ENCODE results near the gene MYADML2.
"Not testable (repeated sequence)": the region's sequence is repeated elsewhere in the genome, so short reads cannot be mapped to it uniquely, and the experiment has no call there.

MYADML2 gene

DNA sequence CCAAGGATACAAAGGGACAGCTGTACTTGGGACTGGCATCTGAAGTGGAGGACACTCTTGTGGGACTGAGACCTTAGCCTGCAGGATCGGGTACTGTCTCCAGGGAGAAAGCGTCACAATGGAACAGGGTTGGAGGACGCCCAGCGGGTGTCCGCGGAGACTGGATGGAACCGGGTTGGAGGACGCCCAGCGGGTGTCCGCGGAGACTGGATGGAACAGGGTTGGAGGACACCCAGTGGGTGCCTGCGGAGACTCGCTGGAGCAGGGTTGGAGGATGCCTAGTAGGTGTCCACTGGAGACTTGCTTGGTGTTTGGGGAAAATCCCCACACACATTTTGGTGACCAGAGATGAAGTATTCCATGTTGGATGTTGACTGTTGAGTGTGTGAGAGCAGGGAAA is at the start of gene MYADML2:
TSS of gene MYADML2 (minus strand) at position 45 of the 400 bp plus-strand sequence. CDS start 5,492 bp downstream, outside the sequence.
- no peak for DNase-seq (ENCODE audit: low spot score)

DNA sequence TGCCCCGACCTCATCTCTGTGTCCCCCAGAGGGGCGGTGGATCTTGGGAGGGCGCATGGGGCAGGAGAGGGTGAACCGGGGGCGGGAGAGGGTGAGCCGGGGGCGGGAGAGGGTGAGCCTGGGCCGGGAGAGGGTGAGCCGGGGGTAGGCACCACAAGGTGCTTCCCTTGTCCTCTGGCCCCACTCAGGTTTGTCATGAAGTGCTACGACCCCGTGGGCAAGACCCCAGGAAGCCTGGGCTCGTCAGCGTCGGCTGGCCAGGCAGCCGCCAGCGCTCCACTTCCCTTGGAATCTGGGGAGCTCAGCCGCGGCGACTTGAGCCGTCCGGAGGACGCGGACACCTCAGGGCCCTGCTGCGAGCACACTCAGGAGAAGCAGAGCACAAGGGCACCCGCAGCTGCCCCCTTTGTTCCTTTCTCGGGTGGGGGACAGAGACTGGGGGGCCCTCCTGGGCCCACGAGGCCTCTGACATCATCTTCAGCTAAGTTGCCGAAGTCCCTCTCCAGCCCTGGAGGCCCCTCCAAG is 49.3 kb upstream of the MYADML2 start:
- DNase-seq (ENCODE audit: low spot score) = no peak

DNA sequence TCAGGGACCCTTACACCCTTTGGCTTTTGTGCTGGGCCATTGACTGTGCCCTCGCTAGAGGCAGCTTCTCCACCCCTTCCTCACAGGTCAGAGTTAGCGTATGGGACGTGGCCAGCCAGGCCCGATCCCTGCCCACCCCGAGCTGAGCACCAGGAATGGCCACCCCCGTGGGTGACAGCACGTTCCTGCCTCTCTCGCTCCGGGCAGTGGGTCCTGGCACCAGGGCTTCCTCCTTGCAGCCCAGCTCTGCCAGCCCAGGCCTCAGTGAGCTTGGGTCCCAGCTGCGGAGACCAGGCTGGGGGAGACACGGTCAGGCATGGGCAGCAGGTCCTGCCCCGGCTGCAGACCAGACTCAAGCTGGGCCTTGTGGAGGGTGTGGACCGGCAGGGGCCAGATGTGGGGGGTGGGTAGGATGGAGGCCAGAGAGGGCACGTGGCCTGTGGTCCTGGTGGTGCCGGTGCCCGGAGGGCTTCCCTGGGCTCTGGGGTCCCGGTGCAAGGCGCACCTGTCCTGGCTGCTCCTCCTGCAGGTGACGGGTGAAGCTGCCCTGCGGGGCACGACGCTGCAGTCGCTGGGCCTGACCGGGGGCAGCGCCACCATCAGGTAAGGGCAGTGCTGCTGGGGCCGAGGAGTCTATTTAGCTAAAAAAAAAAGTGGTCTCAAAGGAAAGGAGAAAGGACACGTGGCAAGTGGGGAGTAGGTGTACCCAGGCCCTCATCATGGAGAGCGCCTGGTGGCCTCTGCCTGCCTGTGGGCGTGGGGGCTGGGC is 48.6 kb upstream of the MYADML2 start:
- DNase-seq (ENCODE audit: low spot score) = no peak

DNA sequence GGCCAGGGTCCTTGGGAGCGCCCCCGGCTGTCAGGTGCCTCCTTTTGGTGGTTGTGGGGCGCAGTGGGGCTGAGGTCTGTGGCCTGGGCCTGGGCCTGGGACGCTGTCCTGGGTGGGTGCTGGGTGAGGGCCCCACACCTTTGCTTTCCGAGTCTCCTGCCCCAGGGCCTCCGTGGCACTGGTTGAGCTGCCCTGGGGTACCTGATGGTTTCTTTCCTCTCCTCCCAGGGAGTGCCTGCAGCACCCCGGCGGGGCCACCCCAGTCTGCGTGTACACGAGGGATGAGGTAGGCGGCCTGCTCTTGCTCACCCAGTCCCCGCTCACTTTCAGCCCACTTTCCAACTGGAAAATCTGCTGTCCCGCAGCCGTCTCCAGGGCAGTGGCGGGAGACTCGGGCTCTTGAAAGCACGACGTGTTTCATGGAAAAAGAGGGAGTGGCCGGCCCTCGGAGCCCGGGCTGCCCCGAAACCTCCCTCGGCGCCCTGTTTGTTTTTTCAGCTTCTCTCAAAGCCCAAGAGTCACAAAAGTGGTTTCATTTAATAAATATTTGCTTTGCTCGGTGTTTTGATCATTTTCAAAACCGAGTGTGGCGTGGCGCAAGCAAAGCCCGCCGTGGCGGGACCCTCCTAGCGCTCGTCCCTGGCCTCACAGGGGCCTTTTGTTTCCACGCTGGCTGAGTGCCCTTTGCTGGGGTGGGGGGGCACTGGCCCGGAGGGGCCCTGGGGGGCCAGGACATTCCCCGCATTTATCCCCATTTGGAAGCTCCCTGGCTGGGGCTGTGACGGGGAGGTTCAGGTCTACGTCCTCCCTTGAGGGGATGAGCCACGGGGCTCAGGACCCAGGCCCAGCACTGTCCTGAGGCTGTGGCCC is 47.8 kb upstream of the MYADML2 start:
- DNase-seq (ENCODE audit: low spot score) = no peak

DNA sequence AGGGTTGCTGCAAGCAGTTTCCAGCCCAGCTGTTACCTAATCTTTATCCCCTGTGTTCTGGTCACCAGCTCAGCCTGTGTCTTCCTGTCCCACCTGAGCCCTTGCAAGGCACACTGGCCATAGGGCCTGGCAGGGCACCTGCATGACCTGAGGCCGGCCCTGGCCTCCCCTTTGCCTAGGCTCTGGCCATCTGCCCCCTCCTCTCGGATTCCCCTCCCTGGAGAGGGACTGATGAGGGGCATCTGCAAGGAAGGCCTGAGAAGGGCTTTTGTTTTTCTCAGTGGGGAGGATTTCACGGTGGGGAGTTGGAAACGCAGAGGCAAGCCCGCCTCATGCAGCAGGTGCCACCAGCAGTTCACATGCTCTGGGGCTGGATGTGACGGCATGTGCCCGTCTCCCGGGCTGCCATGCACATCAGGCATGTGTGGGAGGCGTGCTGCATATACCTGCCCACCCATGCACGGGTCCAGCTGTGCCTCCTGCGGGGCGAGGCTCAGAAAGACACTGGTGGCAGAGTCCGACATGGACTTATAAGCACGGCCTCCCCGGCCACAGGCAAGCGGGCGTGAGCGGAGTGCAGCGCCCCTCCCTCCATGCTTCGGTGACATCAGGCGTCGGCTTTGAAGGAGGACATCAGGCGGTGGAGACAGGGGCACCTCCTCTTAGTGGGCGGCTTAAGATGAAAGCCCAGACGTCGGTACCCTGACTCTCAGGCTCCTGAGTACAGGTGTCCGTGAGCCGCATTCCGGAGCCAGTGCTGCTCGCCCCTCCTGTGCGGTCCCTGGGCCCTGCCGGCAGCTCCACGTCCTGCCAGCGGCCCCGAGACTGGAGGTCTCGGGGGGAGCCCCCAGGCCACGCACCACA is 46.9 kb upstream of the MYADML2 start:
- no peak for DNase-seq (ENCODE audit: low spot score)

DNA sequence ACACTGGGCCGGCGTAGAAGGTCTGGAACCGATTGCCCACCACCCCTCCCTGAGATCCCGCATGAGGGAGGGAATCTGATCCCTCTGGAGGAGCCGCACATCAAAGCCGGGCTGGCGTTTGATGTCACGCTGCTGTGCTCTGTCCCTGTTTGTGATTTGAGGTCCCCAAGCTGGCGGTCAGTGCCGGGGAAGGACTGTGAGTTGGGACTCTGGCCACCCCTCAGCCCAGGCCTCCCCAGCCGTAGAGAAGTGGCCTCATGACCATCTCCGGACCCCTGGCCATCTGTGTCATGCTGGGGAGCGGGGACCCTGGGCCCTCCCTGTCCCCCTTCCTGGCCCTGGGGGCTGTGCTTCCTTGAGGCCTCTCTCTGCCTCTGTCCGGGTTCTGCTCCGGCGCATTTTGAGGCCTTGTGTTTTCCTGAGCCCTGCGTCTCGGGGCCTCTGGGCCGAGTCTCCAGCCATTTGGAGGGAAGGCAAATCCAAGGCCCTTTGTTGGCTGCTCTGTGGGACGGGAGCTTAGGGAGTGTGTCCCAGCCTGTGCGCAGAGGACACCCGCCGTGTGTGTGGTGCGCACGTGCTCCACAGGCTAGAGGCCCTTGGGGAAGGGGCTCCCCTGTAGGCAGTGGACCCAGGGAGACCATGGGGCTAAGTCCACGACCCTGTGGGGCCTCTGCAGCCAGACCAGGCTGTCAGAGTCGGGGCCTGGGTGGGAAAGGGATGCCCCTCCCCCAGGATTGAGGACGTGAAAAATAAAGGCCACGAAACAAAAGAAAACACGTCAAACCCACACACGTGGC is 45.5 kb upstream of the MYADML2 start:
- DNase-seq (ENCODE audit: low spot score) = no peak

DNA sequence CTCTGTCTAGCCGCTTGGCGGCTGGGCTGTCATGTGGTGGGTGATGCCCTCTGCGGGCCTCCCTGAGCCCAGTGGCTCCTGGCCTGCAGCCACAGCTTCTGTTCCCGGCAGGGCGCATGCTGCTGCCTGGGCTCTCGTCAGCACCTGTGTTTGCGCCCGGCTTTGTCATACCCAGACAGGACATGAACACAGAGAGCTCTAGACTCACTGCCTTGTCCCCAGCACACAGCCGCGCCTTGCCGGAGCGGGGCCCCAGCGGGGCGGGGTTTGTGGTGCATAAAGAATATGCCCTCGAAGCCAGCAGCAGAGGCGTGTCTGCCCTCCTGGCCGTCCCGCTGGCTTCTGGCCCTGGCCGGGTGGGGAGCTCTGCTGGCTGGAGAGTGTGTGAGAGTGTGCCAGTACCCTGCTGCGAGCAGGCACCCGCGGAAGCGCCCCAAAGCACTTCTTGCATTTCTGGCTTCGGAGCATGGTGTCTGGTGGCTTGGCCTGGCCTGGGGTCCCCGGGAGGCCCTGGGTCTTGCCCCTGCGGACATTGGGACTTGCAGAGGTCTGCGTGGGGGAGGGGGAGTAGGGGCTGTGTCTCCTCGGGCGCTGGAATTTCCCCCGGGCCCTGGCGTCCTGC is 44.8 kb upstream of the MYADML2 start:
- peak; percentile 86 for DNase-seq (ENCODE audit: low spot score)

DNA sequence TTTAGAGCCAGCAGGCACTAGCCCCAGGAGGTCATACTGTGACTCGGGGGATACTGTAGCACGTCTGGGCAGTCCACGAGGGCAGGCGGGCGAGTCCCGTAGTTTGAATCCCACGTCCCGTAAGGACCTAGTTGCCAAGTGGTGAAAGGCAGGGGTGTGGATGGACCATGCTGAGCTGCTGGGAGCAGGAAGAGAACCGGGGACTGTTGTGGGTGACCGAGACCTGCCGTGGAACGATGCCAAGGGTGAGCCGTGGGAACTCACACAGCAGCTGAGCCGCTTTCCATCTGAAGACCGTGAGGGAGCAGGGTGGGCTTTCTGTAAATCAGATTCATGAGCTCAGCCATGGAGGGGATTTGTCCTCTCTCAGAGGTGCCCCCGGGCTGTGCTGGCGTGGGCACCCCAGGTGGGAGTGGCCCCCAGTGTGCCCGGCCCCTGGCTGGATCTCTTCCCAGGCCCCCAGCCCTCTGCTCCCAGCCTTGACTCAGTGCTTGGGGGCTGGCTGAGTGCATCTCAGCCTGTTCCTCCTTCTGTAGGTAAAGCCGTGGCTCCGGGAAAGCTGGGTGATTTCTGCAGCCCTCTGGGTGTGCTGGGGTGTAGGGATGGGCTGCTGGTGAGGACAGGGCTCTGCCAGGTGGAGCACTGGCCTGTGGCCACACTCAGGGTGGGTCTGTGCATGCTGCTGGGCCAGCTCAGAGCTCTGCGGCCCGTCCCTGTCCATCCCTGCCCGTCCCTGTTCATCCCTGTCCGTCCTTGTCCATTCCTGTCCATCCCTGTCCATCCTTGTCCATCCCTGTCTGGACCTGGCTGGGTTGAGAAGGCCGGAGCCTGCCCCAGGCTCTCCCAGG is 44.0 kb upstream of the MYADML2 start:
- DNase-seq (ENCODE audit: low spot score) = no peak

DNA sequence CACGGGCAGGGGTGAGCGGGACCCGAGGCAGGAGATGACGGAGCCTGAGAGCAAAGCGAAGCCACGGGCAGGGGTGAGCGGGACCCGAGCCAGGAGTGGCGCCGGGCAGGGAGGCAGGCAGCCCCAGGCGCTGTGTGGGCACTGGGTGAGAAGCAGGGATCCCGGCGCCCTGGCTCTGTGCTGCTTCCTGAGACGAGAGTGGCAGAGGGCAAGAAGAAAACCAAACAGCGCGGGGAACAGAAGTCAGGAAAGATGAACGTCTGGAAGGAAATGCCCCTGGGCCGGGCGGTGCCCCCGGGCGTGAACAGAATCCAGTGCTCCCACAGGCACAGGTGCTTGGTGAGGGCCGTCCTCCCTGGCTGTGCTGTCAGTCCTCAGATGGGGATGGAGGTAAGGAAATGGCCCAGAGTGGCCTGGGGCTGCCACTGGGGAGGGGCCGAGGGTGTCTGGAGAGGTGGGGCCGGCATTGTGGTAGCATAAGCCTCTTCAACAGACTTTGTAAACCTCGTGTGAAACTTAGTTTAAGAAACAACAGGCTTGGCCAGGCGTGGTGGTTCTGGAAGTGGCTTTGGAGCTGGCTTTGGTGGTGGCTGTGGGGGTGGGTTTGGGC is 40.2 kb upstream of the MYADML2 start:
- DNase-seq (ENCODE audit: low spot score) = no peak

- DNase-seq (ENCODE audit: low spot score) = no peak
These were observed 39.6 kb upstream of the MYADML2 start for GRCh38 chr17:81986606-81987005.

DNA sequence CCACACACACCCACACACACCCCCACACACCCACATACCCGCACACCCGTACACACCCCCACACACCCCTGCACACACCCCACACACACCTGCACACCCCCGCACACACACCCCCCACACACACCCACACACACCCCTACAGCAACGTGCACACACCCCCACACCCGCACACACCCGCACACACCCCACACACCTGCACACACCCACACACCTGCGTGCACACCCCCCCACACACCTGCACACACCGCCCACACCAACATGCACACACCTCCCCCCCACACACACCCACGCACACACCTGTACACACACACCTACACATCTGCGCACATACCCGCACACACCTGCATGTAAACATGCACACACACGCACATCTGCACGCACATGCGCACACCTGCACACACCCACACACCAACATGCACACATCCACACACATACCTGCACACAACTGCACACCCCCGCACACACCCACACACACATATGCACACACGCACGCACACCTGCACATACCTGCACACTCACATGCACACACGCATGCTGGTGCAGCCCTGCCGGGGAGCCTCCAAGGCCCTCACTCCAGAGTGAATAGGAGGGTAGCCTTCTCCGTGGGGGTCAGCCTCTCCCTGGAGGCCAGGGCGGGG is 37.9 kb upstream of the MYADML2 start:
- DNase-seq (ENCODE audit: low spot score) = no peak

DNA sequence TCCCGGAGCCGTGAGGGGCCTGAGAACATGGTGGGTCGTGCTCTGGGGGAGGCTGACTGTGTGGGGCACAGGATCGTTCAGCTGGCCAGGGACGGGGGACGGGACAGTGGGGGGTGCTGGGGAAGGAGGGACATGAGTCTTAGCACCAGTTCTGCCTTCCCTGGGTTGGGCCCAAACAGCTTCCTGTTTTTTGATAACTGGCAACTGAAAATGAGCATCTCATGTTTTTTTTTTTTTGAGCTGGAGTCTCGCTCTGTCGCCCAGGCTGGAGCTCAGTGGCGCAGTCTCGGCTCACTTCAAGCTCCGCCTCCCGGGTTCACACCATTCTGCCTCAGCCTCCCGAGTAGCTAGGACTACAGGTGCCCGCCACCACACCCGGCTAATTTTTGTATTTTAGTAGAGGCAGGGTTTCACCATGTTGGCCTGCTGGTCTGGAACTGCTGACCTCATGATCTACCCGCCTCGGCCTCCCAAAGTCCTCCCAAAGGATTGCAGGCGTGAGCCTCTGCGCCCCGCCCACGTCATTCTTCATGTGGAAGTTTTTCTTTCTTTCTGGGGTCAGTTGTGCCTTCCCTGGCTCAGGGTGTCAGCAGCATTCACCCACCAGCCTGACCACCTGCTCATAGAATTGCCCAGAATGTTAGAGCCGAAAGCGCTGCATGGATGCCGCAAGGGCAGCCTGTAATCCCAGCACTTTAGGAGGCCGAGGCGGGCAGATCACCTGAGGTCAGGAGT is 36.8 kb upstream of the MYADML2 start:
- DNase-seq (ENCODE audit: low spot score) = no peak

DNA sequence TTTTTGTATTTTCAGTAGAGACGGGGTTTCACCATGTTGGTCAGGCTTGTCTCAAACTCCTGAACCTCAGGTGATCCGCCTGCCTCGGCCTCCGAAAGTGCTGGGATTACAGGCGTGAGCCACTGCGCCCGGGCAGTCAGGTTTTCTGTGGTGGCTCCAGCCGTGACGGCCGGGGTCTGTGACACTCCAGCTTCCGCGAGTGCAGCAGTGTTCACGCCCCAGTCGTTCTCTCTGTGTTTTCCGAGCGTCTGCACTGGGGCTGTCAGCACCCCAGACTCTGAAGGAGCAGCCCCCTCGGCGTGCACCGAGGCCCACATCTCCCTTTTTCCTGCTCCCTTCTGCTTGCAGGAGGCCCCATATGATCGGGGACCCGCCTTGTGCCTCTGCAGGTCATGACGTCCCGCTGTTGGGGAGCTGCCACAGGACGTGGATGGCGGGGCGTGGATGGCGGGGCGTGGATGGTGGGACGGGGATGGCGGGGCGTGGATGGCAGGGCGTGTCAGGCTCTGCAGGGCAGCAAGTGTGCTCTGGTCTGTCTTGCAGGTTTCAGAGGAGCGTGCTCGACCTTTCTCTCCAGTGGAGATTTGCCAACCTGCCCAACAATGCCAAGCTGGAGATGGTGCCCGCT is 36.1 kb upstream of the MYADML2 start:
- DNase-seq (ENCODE audit: low spot score) = no peak

DNA sequence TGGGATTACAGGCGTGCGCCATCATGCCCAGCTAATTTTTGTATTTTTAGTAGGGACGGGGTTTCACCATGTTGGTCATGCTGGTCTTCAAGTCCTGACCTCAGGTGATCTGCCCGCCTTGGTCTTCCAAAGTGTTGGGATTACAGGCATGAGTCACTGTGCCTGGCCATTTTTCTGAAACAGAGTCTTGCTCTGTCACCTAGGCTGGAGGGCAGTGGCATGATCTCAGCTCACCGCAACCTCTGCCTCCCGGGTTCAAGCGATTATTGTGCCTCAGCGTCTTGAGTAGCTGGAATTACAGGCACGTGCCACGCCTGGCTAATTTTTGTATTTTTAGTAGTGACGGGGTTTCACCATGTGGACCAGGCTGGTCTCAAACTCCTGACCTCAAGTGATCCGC is 34.5 kb upstream of the MYADML2 start:
- not testable (repeated sequence) for DNase-seq (ENCODE audit: low spot score)

DNA sequence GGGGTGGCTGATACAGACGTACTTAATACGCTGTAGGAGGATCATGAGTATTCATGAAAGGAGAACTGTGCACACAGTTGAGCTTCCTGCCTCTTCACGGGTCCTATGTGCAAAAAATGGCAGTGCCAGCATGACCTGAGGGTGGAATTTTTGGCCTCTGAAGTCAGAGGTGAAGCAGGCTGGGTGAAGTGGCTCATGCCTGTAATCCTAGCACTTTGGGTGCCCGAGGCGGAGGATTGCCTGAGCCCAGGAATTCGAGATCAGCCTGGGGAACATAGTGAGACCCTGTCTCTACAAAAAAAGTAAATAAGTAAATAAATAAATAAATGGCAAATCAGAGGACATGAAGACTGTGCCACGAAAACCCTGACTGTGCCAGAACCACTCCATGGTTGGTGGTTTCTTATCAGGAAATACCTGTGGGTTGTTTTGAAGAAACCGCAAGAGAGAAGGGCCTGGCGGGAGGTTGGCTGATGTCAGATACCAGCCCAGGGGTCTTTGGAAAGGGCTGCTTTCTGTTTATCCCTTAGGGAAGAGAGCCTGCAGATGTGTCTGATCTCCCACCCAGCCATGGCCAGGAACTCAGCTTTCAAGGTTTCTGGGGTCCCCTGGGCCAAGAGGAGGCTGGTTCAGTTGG is 33.8 kb upstream of the MYADML2 start:
- DNase-seq (ENCODE audit: low spot score) = no peak

DNA sequence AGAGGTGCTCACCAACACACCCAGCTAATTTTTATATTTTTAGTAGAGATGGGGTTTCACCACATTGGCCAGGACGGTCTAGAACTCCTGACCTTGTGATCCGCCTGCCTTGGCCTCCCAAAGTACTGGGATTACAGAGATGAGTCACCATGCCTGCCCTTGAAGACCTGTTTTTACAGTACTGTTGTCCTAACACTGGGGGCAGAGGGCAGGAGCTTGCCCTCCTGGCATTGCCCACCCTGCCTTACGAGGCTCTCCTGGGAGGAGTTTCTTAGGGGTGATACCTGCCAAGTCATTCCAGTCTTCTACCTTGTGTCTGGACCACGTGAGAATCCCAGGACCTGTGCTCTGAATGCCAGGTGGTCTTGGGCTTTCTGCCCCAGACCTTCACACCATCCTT is 33.1 kb upstream of the MYADML2 start:
- DNase-seq (ENCODE audit: low spot score) = no peak
